Glomerular visceral epithelial cell (primary cell): ENCODE measurements around the gene CCDC81.
"Not testable (repeated sequence)": the region's sequence is repeated elsewhere in the genome, so short reads cannot be mapped to it uniquely, and the experiment has no call there.

ENCODE experiments used
- DNase-seq: peaks from one replicate; pipeline ENCODE4 v3.0.0-alpha.2; 2016; ENCODE audit errors: extremely low spot score

Gene CCDC81

DNA sequence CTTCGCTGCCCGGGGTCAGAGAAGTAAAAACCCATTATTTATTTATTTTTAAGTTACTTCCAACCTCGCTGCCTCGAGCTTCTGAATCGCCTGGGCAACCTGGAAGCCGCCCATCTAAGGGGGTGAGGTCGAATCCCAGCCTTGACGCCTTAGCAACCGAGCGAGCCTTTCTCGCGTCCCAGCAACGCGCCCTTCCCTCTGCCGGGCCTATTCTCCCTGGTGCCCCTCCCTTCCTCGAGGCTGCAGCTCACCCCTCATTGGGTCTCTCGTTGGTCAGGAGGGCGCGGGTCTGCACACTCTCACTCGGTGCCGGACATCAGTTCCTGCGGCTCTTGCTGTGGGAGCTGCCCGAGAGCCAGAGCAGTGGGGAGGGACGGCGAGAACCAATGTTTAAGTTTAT lies at the start of gene CCDC81:
Gene CCDC81 (plus strand): TSS at position 302 of the 400 bp plus-strand sequence. CDS start 277 bp downstream, outside the sequence.
- no peak for DNase-seq

DNA sequence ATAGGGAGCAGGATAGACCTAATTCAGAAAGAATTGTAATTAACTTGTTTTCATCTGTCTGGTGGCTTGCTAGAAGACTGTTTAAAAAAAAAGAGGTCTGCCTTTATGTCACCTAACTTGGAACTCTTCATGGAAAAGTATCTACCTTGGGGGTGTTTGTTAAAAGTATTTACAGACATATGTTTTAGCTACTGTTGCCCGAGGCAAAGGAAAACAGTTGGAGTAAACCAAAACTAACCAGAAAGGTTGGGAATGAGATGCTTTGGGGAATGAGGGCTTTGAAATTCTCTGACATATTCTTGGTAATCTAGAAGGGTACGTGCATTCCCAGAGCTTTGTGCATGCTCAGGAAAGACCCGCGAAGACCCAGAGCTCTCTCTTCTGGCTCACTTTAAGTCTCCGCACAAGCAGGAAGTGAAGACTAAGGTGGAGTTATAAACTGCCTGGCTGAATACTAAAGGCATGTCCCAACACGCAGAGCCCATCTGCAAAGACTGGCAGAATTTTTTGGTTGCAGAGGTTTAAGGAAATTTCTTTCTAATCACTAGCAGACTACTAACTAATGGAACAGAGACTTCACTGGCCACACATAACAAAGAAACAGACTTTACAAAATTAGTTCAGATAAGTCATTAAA lies 39.4 kb upstream of the CCDC81 start:
- no peak for DNase-seq

DNA sequence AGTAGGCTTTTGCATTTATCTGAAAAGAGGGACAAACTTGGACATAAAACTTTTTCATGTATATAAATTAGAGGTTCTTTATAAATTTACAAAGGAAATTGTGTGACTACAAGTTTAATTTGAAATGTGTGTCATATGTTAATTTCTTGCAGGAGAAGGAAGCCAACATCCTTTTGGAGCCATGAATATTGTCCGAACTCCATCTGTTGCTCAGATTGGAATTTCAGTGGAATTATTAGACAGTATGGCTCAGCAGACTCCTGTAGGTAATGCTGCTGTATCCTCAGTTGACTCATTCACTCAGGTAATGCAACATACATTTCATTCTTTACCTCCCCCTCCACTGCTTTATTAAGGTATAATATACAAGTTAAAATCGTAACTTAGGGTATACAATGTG lies 37.5 kb upstream of the CCDC81 start:
- DNase-seq = no peak

DNA sequence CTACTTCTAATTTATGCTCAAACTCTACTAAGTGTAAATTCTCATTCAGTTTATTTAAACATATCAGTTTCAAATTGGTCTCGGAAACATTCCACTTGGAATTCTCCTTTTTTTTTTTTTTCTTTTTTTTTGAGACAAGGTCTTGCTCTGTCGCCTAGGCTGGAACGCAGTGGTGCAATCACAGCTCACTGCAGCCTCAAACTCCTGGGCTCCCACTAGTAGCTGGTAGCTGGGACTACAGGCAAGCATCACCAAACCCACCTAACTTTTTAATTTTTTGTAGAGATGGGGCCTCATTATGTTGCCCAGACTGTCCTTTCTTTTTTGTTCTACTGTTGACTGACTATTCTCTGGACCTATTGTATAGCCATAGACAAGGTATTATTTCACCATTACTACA lies 33.3 kb upstream of the CCDC81 start:
- DNase-seq = no peak

DNA sequence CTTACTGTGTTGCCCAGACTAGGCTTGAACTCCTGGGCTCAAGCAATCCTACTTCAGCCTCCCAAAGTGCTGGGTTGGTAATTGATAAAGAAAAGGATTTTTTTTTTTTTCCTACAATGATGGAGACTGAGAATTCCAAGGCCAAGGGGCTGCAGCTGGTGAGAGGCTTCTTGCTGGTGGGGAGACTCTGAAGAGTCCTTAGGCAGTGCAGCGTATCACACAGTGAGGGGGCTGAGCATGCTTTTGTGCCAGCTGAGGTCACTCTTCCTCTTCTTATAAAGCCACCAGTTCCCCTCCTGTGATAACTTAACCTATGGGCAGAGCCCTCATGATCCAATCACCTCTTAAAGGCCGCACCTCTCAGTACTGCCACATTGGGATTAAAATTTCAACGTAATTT lies 28.2 kb upstream of the CCDC81 start:
- no peak for DNase-seq

GRCh38 chr11:86355256-86355655 lies 19.4 kb upstream of the CCDC81 start:
- DNase-seq = peak; percentile 45

DNA sequence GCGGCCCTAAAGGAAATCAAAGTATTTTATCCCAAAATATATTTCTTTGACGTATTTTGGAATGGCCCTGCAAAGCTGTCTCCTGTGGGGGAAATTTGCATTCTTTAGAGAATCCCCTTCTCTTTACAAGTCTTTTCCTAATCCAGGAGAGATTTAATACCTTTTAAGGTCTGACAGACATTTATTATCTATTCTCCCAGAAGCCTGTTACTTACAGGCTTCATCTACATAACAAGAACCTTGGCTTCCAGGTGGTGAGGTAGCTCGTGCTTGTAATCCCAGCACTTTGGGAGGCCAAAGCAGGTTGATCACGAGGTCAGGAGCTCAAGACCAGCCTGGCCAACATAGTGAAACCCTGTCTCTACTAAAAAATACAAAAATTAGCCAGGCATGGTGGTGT lies 17.3 kb upstream of the CCDC81 start:
- not testable (repeated sequence) for DNase-seq

- no peak for DNase-seq
These were observed 16.0 kb upstream of the CCDC81 start for GRCh38 chr11:86358720-86359119.

GRCh38 chr11:86360775-86361395 lies 13.8 kb upstream of the CCDC81 start:
- DNase-seq = peak; percentile 20

- DNase-seq = no peak
These were observed 11.3 kb upstream of the CCDC81 start for GRCh38 chr11:86363424-86363823.

DNA sequence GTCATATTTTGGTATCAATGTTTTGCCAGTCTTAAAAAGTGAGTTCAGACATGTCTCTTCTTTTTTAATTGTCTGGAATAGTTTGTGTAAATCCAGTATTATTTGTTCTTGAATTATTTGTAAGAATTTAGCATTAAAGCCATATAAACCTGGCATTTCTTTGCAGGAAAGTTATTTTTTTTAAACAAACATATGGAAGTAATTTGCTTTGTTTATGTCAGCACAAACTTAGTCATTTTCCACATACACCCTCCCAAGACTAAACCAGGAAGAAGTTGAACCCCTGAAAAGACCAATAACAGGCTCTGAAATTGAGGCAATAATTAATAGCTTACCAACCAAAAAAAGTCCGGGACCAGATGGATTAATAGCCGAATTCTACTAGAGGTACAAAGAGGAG lies 9.1 kb upstream of the CCDC81 start:
- no peak for DNase-seq

- DNase-seq = no peak
These were observed 5.0 kb upstream of the CCDC81 start for GRCh38 chr11:86369668-86370067.

GRCh38 chr11:86370171-86370570 lies 4.5 kb upstream of the CCDC81 start:
- no peak for DNase-seq

GRCh38 chr11:86370922-86371594 lies 3.6 kb upstream of the CCDC81 start:
- DNase-seq = peak; percentile 19

DNA sequence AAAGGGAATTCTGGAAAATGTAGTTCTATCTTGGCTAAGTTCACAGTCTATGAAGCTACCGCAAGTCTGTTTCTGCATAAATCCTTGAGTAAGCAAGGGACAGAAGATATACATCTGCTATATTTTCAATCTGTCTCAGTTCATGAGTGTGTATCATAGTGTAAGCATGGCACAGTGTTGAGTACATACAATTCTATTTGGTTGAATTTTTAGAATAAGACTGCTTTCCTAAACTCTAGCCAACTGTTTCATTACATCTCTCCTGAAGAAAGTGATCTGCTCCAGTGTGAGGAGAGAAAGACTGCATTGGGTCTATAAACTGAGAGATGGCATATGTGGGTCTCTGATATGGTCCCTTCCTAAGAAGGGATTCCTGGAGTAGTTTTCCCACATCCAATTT lies 2.6 kb upstream of the CCDC81 start:
- no peak for DNase-seq

DNA sequence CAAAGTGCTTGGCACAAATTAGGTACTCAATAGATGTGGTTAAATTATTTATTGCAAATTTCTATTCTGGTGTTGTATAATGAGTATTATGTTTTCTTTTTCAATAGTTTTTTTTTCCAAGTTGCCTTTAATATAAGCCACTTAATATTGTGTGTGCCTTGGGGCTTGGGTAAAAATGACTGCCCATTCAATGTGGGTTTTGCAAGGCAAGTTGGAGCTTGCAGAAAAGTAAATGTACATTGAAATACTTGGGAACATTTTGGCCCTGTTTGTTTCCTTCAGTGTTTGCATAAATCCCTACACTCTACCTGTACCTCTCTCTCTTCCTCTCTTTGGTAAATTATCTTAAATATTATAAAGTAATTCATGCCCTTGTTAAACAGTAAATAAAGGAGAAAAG lies 2.1 kb upstream of the CCDC81 start:
- no peak for DNase-seq

- no peak for DNase-seq
These were observed 618 bp upstream of the CCDC81 start for GRCh38 chr11:86374069-86374468.

GRCh38 chr11:86377972-86378371 lies 3.3 kb downstream of the CCDC81 start:
- DNase-seq = no peak

DNA sequence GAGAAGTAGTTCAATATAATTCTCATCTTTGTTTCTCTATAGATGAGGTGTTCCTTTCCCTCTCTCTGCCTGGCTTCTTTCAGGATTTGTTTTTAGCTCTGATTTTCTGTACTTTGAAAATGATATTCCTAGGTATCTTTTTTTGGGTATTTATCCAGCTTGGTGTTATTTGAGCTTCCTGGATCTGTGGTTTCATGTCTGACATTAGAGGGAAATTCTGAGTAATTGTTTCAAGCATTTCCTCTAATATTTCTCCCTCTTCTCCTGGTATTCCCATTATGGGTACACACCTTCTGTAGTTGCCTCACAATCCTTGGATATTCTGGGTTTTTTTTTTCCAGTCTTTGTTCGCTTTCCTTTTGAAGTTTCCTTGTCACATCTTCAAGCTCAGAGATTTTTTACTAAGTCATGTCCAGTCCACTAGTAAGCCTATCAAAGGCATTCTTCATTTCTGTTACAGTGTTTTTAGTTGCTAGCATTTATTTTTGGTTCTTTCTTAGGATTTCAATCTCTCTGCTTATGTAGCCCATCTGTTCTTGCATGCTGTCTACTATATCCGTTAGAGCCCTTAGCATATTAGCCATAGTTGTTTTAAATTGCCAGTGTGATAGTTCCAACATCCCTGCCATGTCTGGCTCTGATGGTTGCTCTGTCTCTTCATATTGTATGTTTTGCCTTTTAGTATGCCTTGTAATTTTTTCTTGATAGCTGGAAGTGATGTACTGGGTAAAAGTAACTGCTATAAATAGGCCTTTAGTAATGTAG lies 5.8 kb downstream of the CCDC81 start:
- DNase-seq = no peak

GRCh38 chr11:86383041-86383955 lies 8.6 kb downstream of the CCDC81 start:
- no peak for DNase-seq

DNA sequence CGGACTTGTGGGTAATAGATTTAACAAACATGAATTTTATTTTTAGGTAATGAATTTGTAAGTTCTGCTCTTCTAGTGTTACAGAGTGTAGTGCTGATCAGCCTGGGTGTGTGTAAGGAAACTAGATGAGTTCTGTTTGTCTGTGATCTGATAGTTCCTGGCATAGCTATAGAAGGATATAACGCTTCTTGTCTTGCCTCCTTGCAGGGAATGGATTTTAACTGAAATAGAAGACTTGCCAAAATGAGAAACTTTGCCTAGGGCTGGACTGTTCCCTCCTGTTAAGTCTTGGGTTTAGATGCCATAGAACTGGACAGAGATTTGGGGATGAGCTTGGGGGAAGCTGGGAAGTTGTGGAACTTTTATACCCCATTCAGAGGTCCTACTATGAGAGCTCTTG lies 11.6 kb downstream of the CCDC81 start:
- no peak for DNase-seq
